H1 (cell line): ENCODE data around the gene RYR3. TPM values are rescaled to one million over a fixed set of nuclear protein-coding genes. Genes with fewer than 3 reads are reported as not detected.

ENCODE experiments used
- CTCF ChIA-PET: fragments of 300-600 bp; sonication (Branson Sonifier 250); formaldehyde crosslinking; loops from one replicate; lab custom pipeline; 2021; ENCODE audit not compliant: partially characterized antibody; lab: Charles Lee
- POLR2A ChIA-PET: fragments of 300-600 bp; sonication (Branson Sonifier 250); formaldehyde crosslinking; loops from one replicate; lab custom pipeline; 2021; ENCODE audit warnings: inconsistent platforms; ENCODE audit not compliant: partially characterized antibody; lab: Charles Lee
- DNase-seq, 2 experiments: peaks; one replicate each; pipeline versions ENCODE4 v3.0.0 to v3.0.0-alpha.2; 2010 to 2022; ENCODE audit warnings: low spot score in 2 of 2, low read depth in 1 of 2, mixed read lengths in 1 of 2
- FAIRE-seq: peaks from 2 replicates; lab custom pipeline; 2011; peaks lifted over from hg19 to GRCh38; lab: Jason Lieb, UNC
- H2AFZ ChIP-seq: 2 replicates; pipeline ENCODE4 v1.8.1; 2012; ENCODE audit warnings: low read length, inconsistent platforms
- H2AK5ac ChIP-seq: 2 replicates; pipeline ENCODE4 v1.6.1; 2013; ENCODE audit warnings: low read depth, low read length
- H2BK120ac ChIP-seq: replicated peaks from 2 replicates; pipeline ENCODE3; 2013; ENCODE audit warnings: low read depth, low read length, inconsistent platforms
- H2BK12ac ChIP-seq: 2 replicates; pipeline ENCODE4 v1.6.1; 2013; ENCODE audit warnings: low read depth, low read length
- H2BK15ac ChIP-seq: 2 replicates; pipeline ENCODE4 v1.6.1; 2013; ENCODE audit warnings: low read length
- H2BK20ac ChIP-seq: 2 replicates; pipeline ENCODE4 v1.6.1; 2013; ENCODE audit warnings: low read length
- H2BK5ac ChIP-seq: 2 replicates; pipeline ENCODE4 v1.6.1; 2013; ENCODE audit warnings: low read depth, low read length
- H3K14ac ChIP-seq: 2 replicates; pipeline ENCODE4 v1.6.1; 2013; ENCODE audit warnings: inconsistent platforms; ENCODE audit not compliant: insufficient read length
- H3K18ac ChIP-seq: 2 replicates; pipeline ENCODE4 v1.6.1; 2013; ENCODE audit warnings: low read length; ENCODE audit errors: extremely low read depth
- H3K23ac ChIP-seq: 2 replicates; pipeline ENCODE4 v1.6.1; 2013; ENCODE audit warnings: inconsistent platforms; ENCODE audit not compliant: insufficient read length
- H3K23me2 ChIP-seq: 2 replicates; pipeline ENCODE4 v1.6.1; 2013; ENCODE audit warnings: low read depth, low read length
- H3K27ac ChIP-seq: 2 replicates; pipeline ENCODE4 v1.6.1; 2011; ENCODE audit warnings: low read depth, low read length, inconsistent platforms
- H3K27me3 ChIP-seq, 4 experiments: replicated peaks in 1 of 4; 1 replicate in 1 of 4; 2 replicates in 3 of 4; pipeline versions ENCODE4 v1.6.1 to v1.8.1; 2011 to 2013; ENCODE audit warnings: low read length in 3 of 4, mild to moderate bottlenecking in 3 of 4, inconsistent platforms in 2 of 4, mixed read lengths in 2 of 4, moderate library complexity in 1 of 4; ENCODE audit not compliant: control insufficient read depth in 3 of 4, insufficient read depth in 3 of 4; ENCODE audit errors: extremely low read depth in 1 of 4
- H3K36me3 ChIP-seq, 4 experiments: 2 replicates each; pipeline versions ENCODE4 v1.6.1 to v1.8.1; 2011 to 2013; ENCODE audit warnings: mild to moderate bottlenecking in 4 of 4, low read length in 3 of 4, moderate library complexity in 2 of 4, control low read depth in 1 of 4, inconsistent platforms in 1 of 4; ENCODE audit not compliant: insufficient read depth in 4 of 4, control insufficient read depth in 2 of 4
- H3K4ac ChIP-seq: replicated peaks from 2 replicates; pipeline ENCODE3; 2013; ENCODE audit warnings: low read length, low read depth, mixed read lengths, inconsistent platforms; ENCODE audit not compliant: insufficient read length
- H3K4me1 ChIP-seq, 4 experiments: replicated peaks in 1 of 4; 1 replicate in 1 of 4; 2 replicates in 3 of 4; pipeline versions ENCODE4 v1.6.1 to v1.8.1; 2011 to 2013; ENCODE audit warnings: low read length in 3 of 4, inconsistent platforms in 2 of 4, mixed read lengths in 1 of 4; ENCODE audit not compliant: insufficient read depth in 4 of 4, control insufficient read depth in 3 of 4
- H3K4me2 ChIP-seq, 2 experiments: 2 replicates each; pipeline versions ENCODE4 v1.6.1 to v1.8.1; 2011 to 2013; ENCODE audit warnings: low read depth in 2 of 2, low read length in 2 of 2, control low read depth in 1 of 2, inconsistent platforms in 1 of 2, mild to moderate bottlenecking in 1 of 2; ENCODE audit not compliant: insufficient read depth in 1 of 2
- H3K4me3 ChIP-seq, 4 experiments: fragments of 200-600, 300-600 bp in 1 of 4; sonication (generic), shearing (Covaris generic), sonication (Bioruptor Twin) in 1 of 4; 2 replicates each; pipeline versions ENCODE4 v1.5.1 to v1.8.1; 2011 to 2016; ENCODE audit warnings: low read length in 4 of 4, low read depth in 3 of 4, control low read depth in 2 of 4, inconsistent platforms in 2 of 4, mild to moderate bottlenecking in 2 of 4, mixed read lengths in 1 of 4, moderate library complexity in 1 of 4; ENCODE audit not compliant: insufficient read depth in 2 of 4; ENCODE audit errors: extremely low read depth in 1 of 4
- H3K56ac ChIP-seq: replicated peaks from 2 replicates; pipeline ENCODE3; 2013; ENCODE audit warnings: low read depth, mild to moderate bottlenecking, mixed read lengths, low read length, inconsistent platforms; ENCODE audit not compliant: insufficient read length
- H3K79me1 ChIP-seq: 2 replicates; pipeline ENCODE4 v1.6.1; 2013; ENCODE audit warnings: low read depth, low read length, control low read depth
- H3K79me2 ChIP-seq, 2 experiments: 2 replicates each; pipeline versions ENCODE4 v1.6.1 to v1.8.1; 2012 to 2013; ENCODE audit warnings: low read length in 2 of 2, mild to moderate bottlenecking in 2 of 2, inconsistent platforms in 1 of 2; ENCODE audit not compliant: insufficient read depth in 2 of 2, control insufficient read depth in 1 of 2
- H3K9ac ChIP-seq, 4 experiments: replicated peaks in 1 of 4; 1 replicate in 1 of 4; 2 replicates in 3 of 4; pipeline versions ENCODE4 v1.6.1 to v1.8.1; 2011 to 2013; ENCODE audit warnings: low read depth in 3 of 4, low read length in 3 of 4, control low read depth in 2 of 4, mild to moderate bottlenecking in 2 of 4, moderate library complexity in 2 of 4, inconsistent platforms in 1 of 4; ENCODE audit errors: extremely low read depth in 1 of 4
- H3K9me3 ChIP-seq, 2 experiments: 2 replicates each; pipeline versions ENCODE4 v1.6.1 to v1.8.1; 2012 to 2013; ENCODE audit warnings: mild to moderate bottlenecking in 2 of 2, moderate library complexity in 2 of 2, control low read depth in 1 of 2, inconsistent platforms in 1 of 2, low read depth in 1 of 2, low read length in 1 of 2, mixed read lengths in 1 of 2; ENCODE audit not compliant: insufficient read depth in 2 of 2
- H4K20me1 ChIP-seq, 2 experiments: replicated peaks in 1 of 2; 2 replicates each; pipeline versions ENCODE3 to v1.8.1; 2011 to 2013; ENCODE audit warnings: inconsistent platforms in 2 of 2, low read length in 2 of 2, mild to moderate bottlenecking in 1 of 2; ENCODE audit not compliant: insufficient read depth in 2 of 2, control insufficient read depth in 1 of 2
- H4K5ac ChIP-seq: 2 replicates; pipeline ENCODE4 v1.6.1; 2013; ENCODE audit warnings: low read length, low read depth, mixed read lengths, inconsistent platforms; ENCODE audit not compliant: insufficient read length
- H4K8ac ChIP-seq: 2 replicates; pipeline ENCODE4 v1.8.0; 2013; ENCODE audit warnings: mild to moderate bottlenecking, moderate library complexity, low read length, inconsistent platforms; ENCODE audit not compliant: insufficient read depth; ENCODE audit errors: extremely low read depth
- H4K91ac ChIP-seq: replicated peaks from 2 replicates; pipeline ENCODE3; 2013; ENCODE audit warnings: low read length, mixed read lengths, inconsistent platforms; ENCODE audit not compliant: insufficient read length
- CBX8 ChIP-seq: fragments of 300-800, 300-1000 bp; sonication (generic); IDR thresholded peaks from 2 replicates; pipeline ENCODE4 v1.7.1; 2016; ENCODE audit warnings: low read depth, low read length, borderline replicate concordance
- CHD2 ChIP-seq: IDR thresholded peaks from 2 replicates; pipeline ENCODE4 v1.6.1; 2012; ENCODE audit warnings: low read length, improper control_type of control experiment
- CREB1 ChIP-seq: IDR thresholded peaks from 2 replicates; pipeline ENCODE4 v1.6.1; 2012; ENCODE audit warnings: inconsistent platforms
- HDAC6 ChIP-seq: IDR thresholded peaks from one replicate; pipeline ENCODE4 v1.7.1; 2012; ENCODE audit warnings: low read depth, mild to moderate bottlenecking, inconsistent platforms, low read length, moderate library complexity
- JUND ChIP-seq: IDR thresholded peaks from 2 replicates; pipeline ENCODE4 v1.6.1; 2011; ENCODE audit warnings: mild to moderate bottlenecking, improper control_type of control experiment, low read length
- KDM1A ChIP-seq: fragments of 200-600, 300-600 bp; sonication (generic); IDR thresholded peaks from 2 replicates; pipeline ENCODE4 v1.7.1; 2016; ENCODE audit warnings: mild to moderate bottlenecking, low read length, borderline replicate concordance
- NRF1 ChIP-seq: IDR thresholded peaks from 2 replicates; pipeline ENCODE4 v1.6.1; 2011; ENCODE audit warnings: mild to moderate bottlenecking, low read depth, low read length, improper control_type of control experiment
- POU5F1 ChIP-seq: IDR thresholded peaks from 2 replicates; pipeline ENCODE4 v1.6.1; 2011; ENCODE audit warnings: low read depth, mild to moderate bottlenecking, low read length, moderate library complexity
- RXRA ChIP-seq: IDR thresholded peaks from 2 replicates; pipeline ENCODE4 v1.6.1; 2011; ENCODE audit warnings: low read depth, mild to moderate bottlenecking, low read length, moderate library complexity; ENCODE audit not compliant: insufficient read depth
- SIN3A ChIP-seq, 2 experiments: IDR thresholded peaks in 1 of 2; conservative IDR thresholded peaks in 1 of 2; 2 replicates each; pipeline ENCODE4 v1.6.1; 2011 to 2012; ENCODE audit warnings: low read length in 2 of 2, improper control_type of control experiment in 1 of 2, low read depth in 1 of 2, mild to moderate bottlenecking in 1 of 2
- SP4 ChIP-seq: IDR thresholded peaks from 2 replicates; pipeline ENCODE4 v1.6.1; 2012; ENCODE audit warnings: low read length, inconsistent platforms
- SUZ12 ChIP-seq: fragments of 200-600 bp; sonication (generic); IDR thresholded peaks from 2 replicates; pipeline ENCODE4 v1.6.1; 2012; ENCODE audit warnings: mild to moderate bottlenecking, inconsistent platforms, low read length, moderate library complexity, mixed read lengths
- TAF7 ChIP-seq: optimal IDR thresholded peaks from 2 replicates; pipeline ENCODE3; 2011; ENCODE audit warnings: low read depth, mild to moderate bottlenecking, inconsistent platforms, low read length, moderate library complexity, borderline replicate concordance
- WGBS, 2 experiments: shearing (Covaris generic) in 1 of 2; methylation state at CpG; one replicate each; pipeline versions ENCODE4 v1.1.6 to v1.1.7; 2013 to 2015; ENCODE audit warnings: low lambda C conversion rate in 2 of 2, mixed read lengths in 2 of 2, inconsistent platforms in 1 of 2, low coverage in 1 of 2, missing lambda C conversion rate in 1 of 2; ENCODE audit not compliant: insufficient replicate concordance in 2 of 2, insufficient coverage in 1 of 2, insufficient read length in 1 of 2; ENCODE audit errors: extremely low coverage in 1 of 2, missing lambda C conversion rate in 1 of 2; 5-methylcytosine and 5-hydroxymethylcytosine counted together
- polyA plus RNA-seq, 7 experiments: library from polyadenylated mRNA; depleted of rRNA in 3 of 7; stranded (reverse) in 5 of 7; unstranded in 2 of 7; fragments of >200 nt in 5 of 7; fragments of 200-250 nt in 2 of 7; gene quantifications; 1 replicate in 5 of 7; 2 replicates in 1 of 7; 4 replicates in 1 of 7; pipeline versions ENCODE4 v1.2.1 to v1.2.3, GENCODE V29; 2011 to 2013; ENCODE audit warnings: missing spikeins in 2 of 7, mixed read lengths in 2 of 7
- total RNA-seq: library from RNA; stranded (reverse); fragmentation: NEBNext Ultra II Directional; extraction: Animal tissue kit (Norgen Biotek cat#: 25700); gene quantifications from 2 replicates; pipeline ENCODE4 v1.2.1, GENCODE V29; 2021
- TF ChIP-seq, protein P1 (sequence below): IDR thresholded peaks from 2 replicates; pipeline ENCODE4 v1.6.1; 2011; ENCODE audit warnings: low read depth, mild to moderate bottlenecking, low read length; ENCODE audit not compliant: insufficient read depth

Gene RYR3
- total and polyA plus RNA-seq, 2 of the 8 experiments (the other 6 are each of a cell fraction or from before 2014, with no cell fraction given), result 0.33 to 3.4 TPM

DNA sequence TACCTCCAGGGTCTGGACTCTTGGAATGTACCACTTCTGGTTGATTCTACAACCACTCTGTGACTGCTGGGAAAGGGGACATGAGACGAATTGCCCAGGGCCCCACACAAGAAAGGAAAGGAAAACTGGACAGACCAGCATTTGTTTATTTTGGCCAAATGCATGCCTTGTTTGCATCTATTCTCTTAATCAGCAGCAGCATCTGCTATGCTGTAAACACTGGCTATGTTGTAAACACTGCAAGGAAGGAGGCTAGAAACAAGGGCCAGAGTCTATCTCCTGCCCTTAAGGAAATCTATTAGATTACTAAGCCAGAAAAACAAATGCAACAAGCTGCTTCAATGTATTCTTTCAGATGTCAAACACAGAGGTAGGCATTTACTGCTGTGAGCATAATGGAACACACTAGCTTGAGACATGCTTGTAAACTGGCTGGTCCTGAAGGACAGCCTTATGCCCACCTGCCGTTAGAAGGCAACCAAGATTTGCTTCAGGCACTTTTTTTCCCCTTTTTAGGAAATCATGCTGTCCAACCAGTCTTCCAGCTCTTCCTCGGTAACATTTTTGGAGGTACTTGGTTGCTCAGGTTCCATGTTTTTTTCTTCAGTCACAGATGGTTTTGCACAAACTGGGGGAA, 555.5 kb downstream of the RYR3 start:
- no peak overlapping the region for H2BK120ac ChIP-seq
- H3K9me3 ChIP-seq, result no peaks in the 10 kb centered on the region
- no peak overlapping the region for H3K4me2 ChIP-seq
- no peak overlapping the region for H3K56ac ChIP-seq
- H3K27ac ChIP-seq, result no peak overlapping the region
- no peak overlapping the region for H2AK5ac ChIP-seq
- no peaks in the 10 kb centered on the region for H3K79me2 ChIP-seq
- no peak overlapping the region for H3K14ac ChIP-seq
- ChIA-PET CTCF (interaction anchor here (1.0 to 1.1 kb wide), 2 partner anchors 99 to 128 kb away, joined by 3 to 5 read pairs; no protein-coding TSS in a partner anchor), POLR2A (no interaction called here)
- no peak overlapping the region for H3K4me3 ChIP-seq
- no peak overlapping the region for H2BK12ac ChIP-seq
- no peak overlapping the region for H2BK20ac ChIP-seq
- peaks cover 0 to 5% (median 0%) of the 10 kb centered on the region in 4 experiments; a peak in 1 of 7 replicates for H3K4me1 ChIP-seq
- no peak overlapping the region for H3K4ac ChIP-seq
- no peak overlapping the region for H3K9ac ChIP-seq
- no peaks in the 10 kb centered on the region for H4K20me1 ChIP-seq
- DNase-seq, result no peak
- H4K5ac ChIP-seq, result no peak overlapping the region
- H3K79me1 ChIP-seq, result no peaks in the 10 kb centered on the region
- H4K91ac ChIP-seq, result no peak overlapping the region
- no peaks in the 10 kb centered on the region for H3K23me2 ChIP-seq
- H2BK15ac ChIP-seq, result no peak overlapping the region
- no peak overlapping the region for H3K23ac ChIP-seq
- 72% methylated on average over 3 of the region's 3 CpGs; no CpG with 5 or more reads in 1 of the 2 experiments for WGBS, 2 experiments
- no peak overlapping the region for H2AFZ ChIP-seq
- FAIRE-seq, result no peak
- no peak overlapping the region for H2BK5ac ChIP-seq
- no peak overlapping the region for H3K18ac ChIP-seq
- no peak overlapping the region for H4K8ac ChIP-seq
- no peaks in the 10 kb centered on the region for H3K36me3 ChIP-seq
- no peaks in the 10 kb centered on the region for H3K27me3 ChIP-seq
- TF ChIP-seq CREB1, result no peak
- TF ChIP-seq SIN3A (conservative IDR thresholded peaks at IDR 0.05 in 1 of 2, IDR thresholded peaks at IDR 0.05 in 1 of 2; ENCODE audit: low read depth in 1 of 2, low read length in 2 of 2), result no peak
- TF ChIP-seq CBX8, result no peak
- no peak for TF ChIP-seq NRF1
- TF ChIP-seq KDM1A, result no peak
- TF ChIP-seq, protein P1, sequence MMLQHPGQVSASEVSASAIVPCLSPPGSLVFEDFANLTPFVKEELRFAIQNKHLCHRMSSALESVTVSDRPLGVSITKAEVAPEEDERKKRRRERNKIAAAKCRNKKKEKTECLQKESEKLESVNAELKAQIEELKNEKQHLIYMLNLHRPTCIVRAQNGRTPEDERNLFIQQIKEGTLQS, result no peak
- TF ChIP-seq RXRA, result no peak
- TF ChIP-seq SUZ12, result no peak
- no peak for TF ChIP-seq TAF7
- TF ChIP-seq HDAC6, result no peak
- TF ChIP-seq POU5F1, result no peak
- no peak for TF ChIP-seq SP4
- TF ChIP-seq JUND, result no peak
- no peak for TF ChIP-seq CHD2
